ENCODE results near the gene GTF3C5. TPM values are rescaled to one million over a fixed set of nuclear protein-coding genes. Genes with fewer than 3 reads are reported as not detected.

GTF3C5 gene
- total RNA-seq, 1 donor from 2014 or later: 36.5 TPM

GRCh38 chr9:133041958-133042357 lies 11.2 kb downstream of the GTF3C5 start:
- peaks cover 24% of the 10 kb centered on the region for H3K36me3 Mint-ChIP-seq (ENCODE audit: low read depth)
- H3K4me3 Mint-ChIP-seq (ENCODE audit: unreplicated experiment): no peak overlapping the region
- H3K9me3 Mint-ChIP-seq (ENCODE audit: low read depth): no peaks in the 10 kb centered on the region
- no peaks in the 10 kb centered on the region for H3K27me3 Mint-ChIP-seq (ENCODE audit: low read depth)
- no peak for DNase-seq (ENCODE audit: low spot score)
- TF ChIP-seq CTCF (IDR thresholded peaks at IDR 0.05): no peak
- H3K27ac Mint-ChIP-seq (ENCODE audit: unreplicated experiment): no peak overlapping the region
- no peaks in the 10 kb centered on the region for H3K4me1 Mint-ChIP-seq (ENCODE audit: low read depth)

- H3K4me1 Mint-ChIP-seq (ENCODE audit: low read depth): no peaks in the 10 kb centered on the region
- TF ChIP-seq CTCF (IDR thresholded peaks at IDR 0.05): no peak
- H3K36me3 Mint-ChIP-seq (ENCODE audit: low read depth): peaks cover 27% of the 10 kb centered on the region
- DNase-seq (ENCODE audit: low spot score): no peak
- no peak overlapping the region for H3K4me3 Mint-ChIP-seq (ENCODE audit: unreplicated experiment)
- no peaks in the 10 kb centered on the region for H3K27me3 Mint-ChIP-seq (ENCODE audit: low read depth)
- H3K27ac Mint-ChIP-seq (ENCODE audit: unreplicated experiment): no peak overlapping the region
- H3K9me3 Mint-ChIP-seq (ENCODE audit: low read depth): no peaks in the 10 kb centered on the region
Observed at GRCh38 chr9:133042676-133043075, 11.9 kb downstream of the GTF3C5 start.

- peaks cover 27% of the 10 kb centered on the region for H3K36me3 Mint-ChIP-seq (ENCODE audit: low read depth)
- TF ChIP-seq CTCF (IDR thresholded peaks at IDR 0.05): no peak
Observed at GRCh38 chr9:133043449-133044035, 12.7 kb downstream of the GTF3C5 start.

GRCh38 chr9:133044125-133044524 lies 13.3 kb downstream of the GTF3C5 start:
- no peak for DNase-seq (ENCODE audit: low spot score)
- H3K9me3 Mint-ChIP-seq (ENCODE audit: low read depth): no peaks in the 10 kb centered on the region
- no peak for TF ChIP-seq CTCF (IDR thresholded peaks at IDR 0.05)
- no peak overlapping the region for H3K27ac Mint-ChIP-seq (ENCODE audit: unreplicated experiment)
- no peaks in the 10 kb centered on the region for H3K27me3 Mint-ChIP-seq (ENCODE audit: low read depth)
- H3K4me3 Mint-ChIP-seq (ENCODE audit: unreplicated experiment): no peak overlapping the region
- H3K4me1 Mint-ChIP-seq (ENCODE audit: low read depth): no peaks in the 10 kb centered on the region
- peaks cover 27% of the 10 kb centered on the region for H3K36me3 Mint-ChIP-seq (ENCODE audit: low read depth)

More at GRCh38 chr9:133043449-133044035, 12.7 kb downstream of the GTF3C5 start:
- H3K4me3 Mint-ChIP-seq (ENCODE audit: unreplicated experiment): no peak overlapping the region
- H3K9me3 Mint-ChIP-seq (ENCODE audit: low read depth): no peaks in the 10 kb centered on the region
- no peaks in the 10 kb centered on the region for H3K27me3 Mint-ChIP-seq (ENCODE audit: low read depth)
- H3K4me1 Mint-ChIP-seq (ENCODE audit: low read depth): no peaks in the 10 kb centered on the region
- no peak overlapping the region for H3K27ac Mint-ChIP-seq (ENCODE audit: unreplicated experiment)
- DNase-seq (ENCODE audit: low spot score): no peak

- Mint-ChIP-seq H3K4me1 (ENCODE audit: low read depth) (no peaks in the 10 kb centered on the region), H3K4me3 (ENCODE audit: unreplicated experiment) (no peak overlapping the region), H3K27me3 (ENCODE audit: low read depth) (no peaks in the 10 kb centered on the region), H3K27ac (ENCODE audit: unreplicated experiment) (no peak overlapping the region), H3K36me3 (ENCODE audit: low read depth) (peaks cover 27% of the 10 kb centered on the region), H3K9me3 (ENCODE audit: low read depth) (no peaks in the 10 kb centered on the region)
- DNase-seq (ENCODE audit: low spot score): no peak
- TF ChIP-seq CTCF (IDR thresholded peaks at IDR 0.05): no peak
Observed at GRCh38 chr9:133044661-133045060, 13.9 kb downstream of the GTF3C5 start.
